SHP77 treated with DMSO at 0.1 percent for 48 hours (cell line): ENCODE results near the gene OBP2B.
"Not testable (repeated sequence)": the region's sequence is repeated elsewhere in the genome, so short reads cannot be mapped to it uniquely, and the experiment has no call there.

Experiments
- DNase-seq: peaks from one replicate; lab custom pipeline; 2025; lab: John Stamatoyannopoulos, UW

OBP2B gene

GRCh38 chr9:133208880-133209300 lies at the start of gene OBP2B:
TSS of gene OBP2B (minus strand) at chr9:133209250. CDS start at chr9:133209199, 51 bp downstream.
- not testable (repeated sequence) for DNase-seq

GRCh38 chr9:133258061-133259015 lies 49.3 kb upstream of the OBP2B start:
- DNase-seq = no peak

GRCh38 chr9:133257465-133257956 lies 48.5 kb upstream of the OBP2B start:
- no peak for DNase-seq

- DNase-seq = no peak
Observed at GRCh38 chr9:133256686-133257091, 47.6 kb upstream of the OBP2B start.

- DNase-seq = no peak
Observed at GRCh38 chr9:133256136-133256461, 47.0 kb upstream of the OBP2B start.

- DNase-seq = no peak
Observed at GRCh38 chr9:133255371-133256135, 46.5 kb upstream of the OBP2B start.

GRCh38 chr9:133254471-133254870 lies 45.4 kb upstream of the OBP2B start:
- no peak for DNase-seq

GRCh38 chr9:133253268-133253667 lies 44.2 kb upstream of the OBP2B start:
- DNase-seq = no peak

- no peak for DNase-seq
Observed at GRCh38 chr9:133252301-133253020, 43.4 kb upstream of the OBP2B start.

- DNase-seq = no peak
Observed at GRCh38 chr9:133251773-133252172, 42.7 kb upstream of the OBP2B start.

GRCh38 chr9:133251221-133251620 lies 42.2 kb upstream of the OBP2B start:
- not testable (repeated sequence) for DNase-seq

GRCh38 chr9:133250741-133251170 lies 41.7 kb upstream of the OBP2B start:
- DNase-seq = no peak

GRCh38 chr9:133249337-133249736 lies 40.3 kb upstream of the OBP2B start:
- no peak for DNase-seq

GRCh38 chr9:133248726-133249295 lies 39.8 kb upstream of the OBP2B start:
- DNase-seq = no peak

GRCh38 chr9:133247632-133248031 lies 38.6 kb upstream of the OBP2B start:
- no peak for DNase-seq

- DNase-seq = no peak
Observed at GRCh38 chr9:133246991-133247390, 37.9 kb upstream of the OBP2B start.

GRCh38 chr9:133246562-133246961 lies 37.5 kb upstream of the OBP2B start:
- DNase-seq = no peak

GRCh38 chr9:133242991-133243390 lies 33.9 kb upstream of the OBP2B start:
- DNase-seq = no peak

- no peak for DNase-seq
Observed at GRCh38 chr9:133242241-133242640, 33.2 kb upstream of the OBP2B start.

- no peak for DNase-seq
Observed at GRCh38 chr9:133239533-133240090, 30.6 kb upstream of the OBP2B start.

- DNase-seq = no peak
Observed at GRCh38 chr9:133238851-133239532, 29.9 kb upstream of the OBP2B start.
